NB4 (cell line): ENCODE results near the gene MAGI1.

Source experiments
- POLR2A ChIP-seq: IDR thresholded peaks from 2 replicates; pipeline ENCODE4 v1.6.1; 2011; ENCODE audit warnings: mild to moderate bottlenecking; ENCODE audit not compliant: insufficient read length; ENCODE audit errors: extremely low read depth
- TF ChIP-seq, protein P1 (sequence below): IDR thresholded peaks from one replicate; pipeline ENCODE4 v1.5.1; 2012; ENCODE audit warnings: low read depth, low read length
- TF ChIP-seq, protein P2 (sequence below): IDR thresholded peaks from 2 replicates; pipeline ENCODE4 v1.6.1; 2011; ENCODE audit warnings: low read depth, low read length

DNA sequence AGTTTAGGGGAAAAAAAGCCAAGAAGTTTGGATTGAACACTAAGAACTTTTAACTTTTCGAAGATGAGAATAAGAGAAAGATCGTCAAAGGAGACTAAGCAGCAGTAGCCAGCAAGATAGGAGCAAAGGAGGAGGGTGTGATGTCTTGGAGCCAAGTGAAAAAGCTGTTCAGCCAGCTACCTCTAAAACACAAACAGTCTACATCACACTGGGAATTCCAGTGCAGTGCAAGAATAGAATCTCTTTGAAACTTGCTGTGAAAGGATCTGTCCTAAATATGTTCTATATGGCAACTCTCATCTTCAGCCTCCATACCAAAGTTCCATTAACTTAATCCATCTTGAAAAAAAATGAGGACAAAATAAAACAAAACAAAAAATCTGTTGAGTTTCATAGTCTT, 541.5 kb downstream of the MAGI1 start:
- TF ChIP-seq, protein P1, sequence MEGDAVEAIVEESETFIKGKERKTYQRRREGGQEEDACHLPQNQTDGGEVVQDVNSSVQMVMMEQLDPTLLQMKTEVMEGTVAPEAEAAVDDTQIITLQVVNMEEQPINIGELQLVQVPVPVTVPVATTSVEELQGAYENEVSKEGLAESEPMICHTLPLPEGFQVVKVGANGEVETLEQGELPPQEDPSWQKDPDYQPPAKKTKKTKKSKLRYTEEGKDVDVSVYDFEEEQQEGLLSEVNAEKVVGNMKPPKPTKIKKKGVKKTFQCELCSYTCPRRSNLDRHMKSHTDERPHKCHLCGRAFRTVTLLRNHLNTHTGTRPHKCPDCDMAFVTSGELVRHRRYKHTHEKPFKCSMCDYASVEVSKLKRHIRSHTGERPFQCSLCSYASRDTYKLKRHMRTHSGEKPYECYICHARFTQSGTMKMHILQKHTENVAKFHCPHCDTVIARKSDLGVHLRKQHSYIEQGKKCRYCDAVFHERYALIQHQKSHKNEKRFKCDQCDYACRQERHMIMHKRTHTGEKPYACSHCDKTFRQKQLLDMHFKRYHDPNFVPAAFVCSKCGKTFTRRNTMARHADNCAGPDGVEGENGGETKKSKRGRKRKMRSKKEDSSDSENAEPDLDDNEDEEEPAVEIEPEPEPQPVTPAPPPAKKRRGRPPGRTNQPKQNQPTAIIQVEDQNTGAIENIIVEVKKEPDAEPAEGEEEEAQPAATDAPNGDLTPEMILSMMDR: no peak
- TF ChIP-seq, protein P2, sequence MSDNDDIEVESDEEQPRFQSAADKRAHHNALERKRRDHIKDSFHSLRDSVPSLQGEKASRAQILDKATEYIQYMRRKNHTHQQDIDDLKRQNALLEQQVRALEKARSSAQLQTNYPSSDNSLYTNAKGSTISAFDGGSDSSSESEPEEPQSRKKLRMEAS: no peak
- no peak for TF ChIP-seq POLR2A
